ENCODE measurements around the gene PXMP4.

GRCh38 chr20:33674294-33675135, 45.6 kb downstream of the PXMP4 start, which contains the start of gene NECAB3:
- TF ChIP-seq CTCF (IDR thresholded peaks at IDR 0.05) (no peak), POLR2AphosphoS5 (IDR thresholded peaks at IDR 0.05; ENCODE audit: low read depth, low read length) (peak; percentile 89)
